GM12875 (cell line): ENCODE results near the gene CACNA1E.

ENCODE experiments used
- H3K4me3 ChIP-seq: one replicate; pipeline ENCODE4 v1.5.1; 2011; ENCODE audit warnings: low read depth, low read length, control low read depth
- CTCF ChIP-seq: IDR thresholded peaks from 2 replicates; pipeline ENCODE4 v1.5.1; 2011; ENCODE audit warnings: low read depth, mild to moderate bottlenecking, control low read depth, inconsistent platforms, low read length, moderate library complexity, borderline replicate concordance; ENCODE audit not compliant: insufficient read depth

CACNA1E gene

GRCh38 chr1:181726320-181727012 lies 243.1 kb downstream of the CACNA1E start:
- TF ChIP-seq CTCF: no peak
- no peak overlapping the region for H3K4me3 ChIP-seq

GRCh38 chr1:181730606-181731005 lies 247.3 kb downstream of the CACNA1E start:
- TF ChIP-seq CTCF: no peak
- no peak overlapping the region for H3K4me3 ChIP-seq

GRCh38 chr1:181732218-181732990 lies 249.1 kb downstream of the CACNA1E start:
- no peak for TF ChIP-seq CTCF
- H3K4me3 ChIP-seq: no peak overlapping the region

GRCh38 chr1:181733486-181733885 lies 250.2 kb downstream of the CACNA1E start:
- no peak overlapping the region for H3K4me3 ChIP-seq
- TF ChIP-seq CTCF: no peak

GRCh38 chr1:181737056-181737455 lies 253.7 kb downstream of the CACNA1E start:
- no peak for TF ChIP-seq CTCF
- no peak overlapping the region for H3K4me3 ChIP-seq

GRCh38 chr1:181739214-181739613 lies 255.9 kb downstream of the CACNA1E start:
- no peak for TF ChIP-seq CTCF
- no peak overlapping the region for H3K4me3 ChIP-seq

GRCh38 chr1:181742426-181742825 lies 259.1 kb downstream of the CACNA1E start:
- no peak for TF ChIP-seq CTCF
- no peak overlapping the region for H3K4me3 ChIP-seq
